OCI-M1 (cell line): ENCODE measurements around the gene CPXM2.

ENCODE experiments used
- DNase-seq: peaks from one replicate; lab custom pipeline; 2025; lab: John Stamatoyannopoulos, UW

Gene CPXM2

DNA sequence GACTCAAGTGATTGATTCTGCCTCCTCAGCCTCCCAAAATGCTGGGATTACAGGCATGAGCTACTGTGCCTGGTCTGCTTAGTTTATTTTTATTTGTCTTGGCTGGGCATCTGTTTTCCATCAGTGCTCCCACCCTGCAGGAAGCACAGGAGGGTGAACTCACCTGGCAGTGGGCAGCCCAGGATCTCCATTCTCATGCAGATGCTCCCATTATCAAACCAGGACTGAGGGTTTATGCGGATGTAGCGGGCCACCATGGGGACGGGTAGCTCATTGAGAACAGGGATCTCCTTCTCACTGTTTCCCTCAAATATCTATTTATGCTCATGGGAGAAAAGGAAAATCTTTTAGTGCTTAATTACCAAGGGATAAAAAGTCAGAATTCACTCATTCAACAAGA is 93.8 kb downstream of the CPXM2 start:
- no peak for DNase-seq

DNA sequence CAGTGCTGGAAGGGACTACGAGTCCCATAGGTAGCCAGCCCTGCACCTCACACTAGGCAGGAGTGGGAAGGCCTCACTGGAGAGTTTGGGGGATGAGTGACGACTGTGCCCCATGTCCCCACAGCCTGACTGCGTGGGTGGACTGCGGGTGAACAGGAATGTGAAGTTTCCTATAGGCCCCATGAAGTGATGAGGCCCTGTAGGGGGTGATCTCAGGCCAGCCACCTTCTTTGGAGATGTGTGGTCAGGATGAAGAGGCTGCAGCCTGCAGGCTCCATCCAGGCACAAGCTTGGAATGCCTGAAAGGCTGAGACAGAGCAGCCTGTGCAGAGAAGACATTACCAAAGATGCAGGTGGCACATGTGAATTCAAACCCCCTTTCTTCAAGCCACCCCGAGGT is 94.9 kb downstream of the CPXM2 start:
- DNase-seq = no peak

DNA sequence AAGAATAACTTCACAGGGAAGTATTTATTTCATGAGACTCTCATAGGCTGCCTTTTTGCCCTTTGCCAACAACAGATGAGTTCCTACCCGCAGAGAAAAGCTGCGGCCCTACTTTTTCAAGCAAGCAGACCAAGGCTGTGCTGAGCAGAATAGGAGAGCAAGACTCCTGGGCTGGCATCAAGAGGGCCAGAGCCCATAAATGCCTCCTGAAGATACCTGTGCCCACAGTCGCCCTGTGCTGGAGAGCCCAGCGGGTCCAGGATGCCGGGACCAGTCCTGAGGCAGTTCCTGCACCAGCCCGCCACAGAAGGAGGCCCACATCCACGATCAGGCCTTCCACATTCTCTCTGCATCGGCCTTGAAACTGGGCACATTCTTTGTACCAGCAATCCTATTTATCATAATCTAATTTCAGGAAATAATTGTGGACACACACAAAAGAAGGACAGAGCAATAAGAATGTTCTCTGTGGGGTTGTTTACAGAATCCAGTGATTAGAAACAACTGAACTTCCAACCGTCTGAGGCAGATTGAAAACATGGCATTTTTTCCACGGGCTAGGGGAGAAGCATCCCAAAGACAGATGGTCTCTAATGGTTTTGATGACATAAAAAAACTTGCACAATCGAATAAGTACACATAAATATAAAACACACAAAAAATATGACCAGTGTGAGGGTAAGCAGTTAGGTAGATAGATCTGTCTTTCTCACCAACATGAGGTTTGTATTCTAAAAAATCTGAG is 95.6 kb downstream of the CPXM2 start:
- no peak for DNase-seq

DNA sequence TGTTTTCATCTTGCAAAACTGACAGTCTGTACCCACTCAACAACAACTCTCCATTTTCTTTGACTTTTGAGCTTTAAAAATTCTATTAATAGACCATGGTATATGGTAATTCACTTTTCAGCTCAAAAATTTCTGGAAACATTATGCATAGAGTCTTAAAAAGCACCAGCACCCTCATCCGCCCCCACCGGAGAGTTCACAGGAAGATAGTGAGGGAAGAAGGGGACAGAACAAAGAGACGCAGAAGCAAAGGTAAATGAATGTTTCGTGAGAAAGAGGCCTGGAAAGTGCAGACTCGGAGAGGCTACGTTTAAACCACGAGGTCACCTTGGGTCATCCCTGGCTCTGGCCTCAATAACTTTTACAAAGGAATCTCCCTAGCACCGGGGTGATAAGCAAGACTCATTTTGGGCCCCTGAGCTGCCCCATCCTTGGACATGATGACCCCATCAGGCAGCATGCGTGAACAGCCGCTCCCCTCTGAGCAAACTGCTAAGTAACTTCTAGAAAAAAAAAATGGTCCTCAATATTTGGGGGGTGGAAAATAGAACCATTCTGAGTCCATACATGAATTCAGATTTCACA is 96.3 kb downstream of the CPXM2 start:
- DNase-seq = no peak

DNA sequence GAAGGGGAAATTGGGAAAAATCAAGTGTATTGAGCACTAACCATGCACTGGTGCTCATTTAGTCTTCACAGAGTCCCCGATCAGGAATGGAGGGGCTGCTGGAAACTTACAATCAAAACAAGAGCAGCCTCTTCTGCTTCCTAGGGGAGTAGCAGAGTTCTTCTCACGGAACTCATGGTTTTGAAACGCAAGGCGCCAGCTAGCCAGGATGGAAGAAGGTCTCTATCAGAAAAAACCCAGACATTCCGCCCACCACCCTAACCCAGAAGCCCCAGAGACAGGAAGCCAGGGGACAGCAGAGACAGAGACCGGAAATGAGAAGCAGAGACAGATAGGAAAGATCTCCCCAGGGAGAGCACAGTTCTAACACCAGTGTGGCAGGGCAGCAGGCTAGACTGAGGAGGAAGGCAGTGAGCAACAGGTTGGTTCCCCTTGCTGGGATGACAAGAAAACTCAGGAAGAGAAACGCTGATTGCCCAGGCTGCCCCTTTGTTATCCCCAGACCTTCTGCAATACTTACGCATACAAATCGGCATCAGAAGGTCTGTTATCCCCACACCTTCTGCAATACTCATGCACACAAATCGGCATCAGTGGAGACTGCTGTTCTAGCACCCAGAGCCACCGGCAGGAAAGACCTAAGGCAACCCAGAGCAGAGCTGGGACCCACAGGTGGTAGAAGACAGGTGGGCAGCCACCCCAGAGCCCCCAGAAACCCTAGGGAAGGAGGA is 99.2 kb downstream of the CPXM2 start:
- DNase-seq = no peak

DNA sequence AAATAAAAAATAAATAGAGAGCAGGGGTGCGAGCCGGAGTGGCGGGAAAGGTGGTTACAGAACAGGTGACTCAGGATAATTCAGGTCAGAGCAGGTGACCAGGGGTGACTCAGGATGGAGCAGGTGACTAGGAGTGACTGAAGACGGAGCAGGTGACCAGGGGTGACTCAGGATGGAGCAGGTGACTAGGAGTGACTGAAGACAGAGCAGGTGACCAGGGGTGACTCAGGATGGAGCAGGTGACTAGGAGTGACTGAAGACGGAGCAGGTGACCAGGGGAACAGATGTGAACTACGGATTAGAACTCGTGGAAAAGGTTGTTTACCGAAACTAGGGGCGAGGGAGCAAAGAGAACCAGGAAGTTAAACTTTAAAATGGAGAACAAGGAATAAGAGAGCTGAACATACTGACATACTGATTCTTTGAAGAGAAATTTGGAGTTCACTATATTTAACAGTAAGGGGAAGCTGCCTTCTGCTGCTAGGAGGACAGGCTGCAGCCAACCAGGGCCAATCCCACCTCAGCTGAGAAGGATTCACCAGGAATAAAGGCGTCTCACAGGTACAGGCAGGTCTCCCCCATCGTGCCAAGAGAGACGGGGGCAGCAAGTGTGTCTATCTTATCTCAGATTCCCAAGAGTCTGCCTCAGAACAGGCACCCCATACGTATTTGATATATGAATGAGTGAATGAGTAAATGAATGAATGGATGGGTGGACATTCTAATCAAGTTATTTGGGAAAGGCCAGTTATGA is 101.3 kb downstream of the CPXM2 start:
- DNase-seq = no peak

DNA sequence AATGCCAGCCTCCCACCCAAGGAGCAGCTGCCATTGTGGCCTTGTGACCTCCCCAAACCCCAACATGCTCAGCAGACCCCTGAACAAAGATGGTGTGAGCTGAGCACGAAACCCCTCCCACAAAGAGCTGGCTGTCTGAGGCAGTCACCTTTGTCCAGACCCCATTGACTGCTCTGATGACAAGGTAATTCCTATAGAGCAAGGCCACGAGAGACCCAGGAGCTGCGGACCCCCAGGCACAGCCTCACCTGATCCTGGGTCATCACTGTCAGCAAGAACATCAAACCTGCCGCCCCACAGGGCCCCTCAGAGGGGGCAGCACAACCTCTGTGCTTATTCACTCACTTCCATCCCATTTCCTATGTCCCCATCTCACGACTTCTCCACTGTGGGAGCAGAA is 102.6 kb downstream of the CPXM2 start:
- DNase-seq = no peak

DNA sequence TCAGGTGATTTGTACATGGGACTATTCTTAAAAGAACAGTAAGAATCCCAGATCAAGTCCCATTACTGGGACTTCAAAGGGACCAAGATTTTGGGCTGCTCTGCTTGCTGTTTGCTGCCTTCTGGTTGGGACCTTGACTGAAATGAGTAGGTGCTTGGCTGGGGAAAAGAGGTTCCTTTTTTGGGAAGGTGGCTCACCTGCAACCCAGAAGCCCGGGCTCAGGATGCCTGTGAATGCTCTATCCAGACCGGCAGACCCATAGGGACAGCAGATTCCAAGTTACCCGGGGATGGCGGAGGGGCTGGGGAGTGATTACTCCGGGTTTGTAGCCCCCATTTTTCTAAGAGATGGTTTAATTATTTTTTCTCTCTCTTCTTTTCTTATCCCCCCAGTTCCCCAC is 104.0 kb downstream of the CPXM2 start:
- DNase-seq = no peak

DNA sequence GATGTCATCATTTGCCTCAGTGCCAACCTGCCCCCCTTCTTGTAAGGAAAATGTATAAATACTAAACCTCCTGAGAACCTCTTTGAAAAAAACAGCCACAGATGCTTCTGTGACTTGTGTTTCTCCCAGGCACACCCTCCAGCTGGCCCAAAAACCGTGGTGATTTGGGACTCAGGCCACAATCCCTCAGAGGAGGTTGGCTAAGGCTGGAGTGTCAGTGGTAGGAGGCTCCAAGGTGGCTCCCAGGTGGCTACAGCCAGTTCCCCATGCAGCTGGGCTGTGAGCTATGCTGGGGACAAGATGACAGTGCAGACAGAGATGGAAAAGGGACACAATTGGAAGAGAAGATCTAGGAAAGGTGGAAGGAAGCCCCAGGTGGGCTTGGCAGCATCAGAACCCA is 104.7 kb downstream of the CPXM2 start:
- DNase-seq = no peak

DNA sequence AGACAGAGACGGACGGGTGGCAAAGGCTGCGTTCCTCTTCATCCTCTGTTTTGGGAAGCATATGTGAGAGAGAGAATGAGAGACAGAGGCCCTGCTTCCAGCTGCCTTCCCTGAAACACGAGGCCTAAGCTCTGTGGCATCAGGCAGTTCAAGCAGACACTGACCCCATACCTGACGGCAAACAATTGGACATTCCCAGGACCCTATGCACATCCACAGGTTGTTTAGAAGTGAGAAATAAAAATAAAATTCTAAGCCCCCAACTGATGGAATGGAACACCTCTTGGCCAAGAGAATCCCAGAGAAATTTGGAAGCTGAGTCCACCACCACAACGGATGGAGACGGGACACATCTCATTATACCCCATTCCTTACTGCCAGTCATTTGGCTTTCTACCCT is 105.3 kb downstream of the CPXM2 start:
- DNase-seq = no peak

DNA sequence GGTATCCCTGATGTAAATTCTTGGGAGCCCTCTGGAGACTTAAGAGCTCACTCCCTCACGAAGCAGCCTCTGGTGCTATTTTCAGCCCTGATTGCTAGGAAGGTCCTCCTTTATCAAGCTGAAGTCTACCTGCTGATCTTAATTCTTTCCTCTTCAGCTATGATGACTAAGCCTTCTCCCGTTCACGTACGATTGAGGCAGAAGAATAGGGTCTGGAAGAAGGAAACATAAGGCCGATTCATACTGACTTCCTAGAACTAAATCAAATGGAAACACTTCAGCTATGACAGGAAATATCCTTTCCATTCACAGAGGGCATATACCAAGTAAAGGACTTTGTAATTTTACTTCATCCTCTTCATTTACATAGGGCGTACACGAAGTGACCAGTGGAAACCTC is 107.0 kb downstream of the CPXM2 start:
- no peak for DNase-seq

DNA sequence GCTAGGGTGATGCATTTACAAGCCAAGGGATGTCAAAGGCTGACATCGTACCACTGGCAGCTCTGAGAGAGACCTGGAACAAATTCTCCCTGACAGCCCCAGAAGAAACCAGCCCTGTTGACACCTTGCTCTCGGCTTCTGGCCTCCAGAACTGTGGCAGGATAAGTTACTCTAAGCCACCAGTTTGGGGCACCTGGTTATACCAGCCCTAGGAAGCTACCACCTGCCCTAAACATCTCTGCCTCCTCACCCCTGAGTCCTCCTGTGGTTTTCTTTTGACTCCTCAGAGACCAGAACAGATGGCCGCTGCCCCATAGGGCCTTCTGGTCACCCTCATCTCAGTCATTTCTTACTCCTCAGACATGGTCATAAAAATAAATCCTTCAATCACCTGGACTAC is 107.4 kb downstream of the CPXM2 start:
- no peak for DNase-seq

DNA sequence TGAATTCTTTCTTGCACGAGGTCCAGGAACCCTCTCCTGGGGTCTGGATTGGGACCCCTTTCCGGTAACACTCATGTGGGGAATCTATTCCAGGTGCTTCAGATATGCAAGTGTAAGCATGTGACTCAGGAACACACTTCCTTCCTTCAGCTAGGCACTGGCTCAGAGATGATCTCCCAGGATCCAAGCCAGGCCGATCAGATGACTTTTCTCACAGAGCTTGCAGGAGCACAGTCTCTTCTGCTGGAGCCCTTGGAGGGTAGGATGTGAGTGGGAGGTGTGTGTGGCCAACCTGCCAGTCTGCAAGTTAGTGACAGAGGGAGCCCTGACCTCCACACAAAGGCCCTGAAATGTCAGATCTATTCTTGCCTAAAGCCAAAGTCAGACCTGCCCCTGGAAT is 108.3 kb downstream of the CPXM2 start:
- DNase-seq = no peak

DNA sequence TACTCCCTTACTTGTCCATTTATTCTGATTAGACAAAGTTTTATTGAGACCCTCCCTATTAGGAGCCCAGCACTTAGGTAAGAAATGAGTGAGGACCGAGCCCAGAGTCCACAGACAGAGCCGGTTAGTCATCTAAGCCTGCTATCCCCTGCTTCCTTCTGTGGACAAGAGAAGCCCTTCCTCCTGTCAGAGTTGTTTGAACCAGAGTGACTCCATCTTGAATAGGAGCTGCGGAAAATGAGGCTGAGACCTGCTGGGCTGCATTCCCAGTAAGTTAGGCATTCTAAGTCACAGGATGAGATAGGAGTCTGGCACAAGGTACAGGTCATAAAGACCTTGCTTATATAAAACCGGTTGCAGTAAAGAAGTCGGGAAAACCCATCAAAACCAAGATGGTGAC is 109.1 kb downstream of the CPXM2 start:
- DNase-seq = no peak

DNA sequence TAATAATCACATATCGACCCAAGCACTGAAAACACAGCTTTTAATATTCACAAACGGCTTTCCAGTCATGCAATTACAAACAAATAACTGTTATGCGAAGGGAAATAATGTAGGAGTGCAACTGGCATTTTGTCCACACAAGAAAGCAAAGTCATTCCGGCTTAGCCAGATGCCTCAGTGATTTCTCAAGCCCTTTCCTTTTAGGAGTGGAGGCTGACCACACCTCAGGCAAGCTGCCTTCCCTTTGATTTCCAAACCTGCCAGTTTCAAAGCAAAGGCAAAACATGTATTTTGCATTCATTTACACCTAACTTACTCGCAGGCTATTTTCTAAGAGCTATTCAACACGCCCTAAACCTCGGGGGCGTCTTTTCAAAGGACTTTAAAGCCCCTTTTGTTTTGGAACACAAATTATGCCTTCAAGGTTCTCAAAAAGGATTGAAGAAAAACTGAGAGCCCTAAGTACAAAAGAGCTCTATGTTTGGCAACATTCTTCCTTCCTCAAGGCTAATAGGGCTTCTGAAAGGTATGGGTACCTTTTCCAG is 109.6 kb downstream of the CPXM2 start:
- no peak for DNase-seq

DNA sequence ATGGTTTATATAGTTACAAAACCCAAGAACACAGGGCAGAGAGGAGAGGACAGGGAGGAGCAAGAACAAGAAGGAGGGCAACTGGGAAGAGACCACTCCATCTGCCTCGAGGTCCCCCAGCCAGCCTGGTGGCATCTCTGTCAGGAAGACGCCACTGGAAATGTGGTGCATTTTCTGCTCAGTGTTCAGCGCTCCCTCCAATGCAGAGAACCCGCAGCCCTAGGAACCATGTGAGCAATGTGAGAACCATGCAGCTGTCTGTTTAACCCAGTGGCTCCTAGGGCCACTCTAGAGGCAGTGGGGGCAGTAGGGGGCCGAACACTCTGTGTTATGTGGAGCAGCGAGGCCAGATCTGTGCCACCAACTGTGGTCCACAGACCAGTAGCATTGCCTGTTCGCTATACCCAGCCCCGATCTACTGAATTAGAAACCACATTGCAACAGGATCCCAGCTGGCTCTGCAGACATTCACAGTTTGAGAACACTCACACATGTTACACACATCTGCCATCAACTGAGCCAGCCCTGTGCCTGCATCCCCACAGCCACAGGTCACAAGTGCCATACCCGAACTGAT is 110.2 kb downstream of the CPXM2 start:
- DNase-seq = no peak

DNA sequence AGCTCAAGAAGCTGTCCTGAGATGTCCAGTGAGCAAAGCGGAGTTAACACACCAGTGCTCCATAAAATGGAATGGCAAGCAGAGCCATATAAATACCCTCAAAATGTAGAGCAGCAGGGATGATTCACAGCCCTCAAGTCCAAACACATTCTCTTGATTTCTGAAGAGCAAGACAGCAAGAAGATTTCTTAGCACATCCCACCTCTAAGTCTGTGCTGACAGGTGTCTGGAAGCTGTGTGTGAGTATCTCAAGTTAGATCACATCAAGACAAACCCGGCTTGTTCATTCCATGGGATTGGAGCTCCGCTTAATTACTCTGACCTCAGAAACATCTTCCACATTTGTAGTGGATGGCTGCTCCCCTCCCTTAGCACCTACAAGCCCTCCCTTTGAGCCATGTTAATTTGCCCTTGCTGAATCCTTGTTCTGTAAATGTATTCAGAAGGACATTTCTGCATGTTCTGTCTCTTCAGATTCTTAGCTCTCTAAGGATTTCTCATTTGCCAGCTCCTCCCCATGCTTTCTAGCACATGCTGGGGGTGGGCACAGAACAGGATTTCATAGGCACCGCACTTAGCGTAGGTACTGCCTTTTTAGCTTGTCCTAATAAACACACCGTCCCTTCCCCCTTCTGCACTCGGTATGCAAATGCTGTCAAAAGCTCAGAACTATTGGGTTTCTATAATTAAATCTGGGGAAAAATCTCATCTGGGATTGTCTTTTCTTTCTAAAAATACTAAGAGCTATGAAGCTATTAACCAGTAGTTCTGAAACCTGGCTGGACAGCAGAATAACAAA is 112.7 kb downstream of the CPXM2 start:
- DNase-seq = no peak

DNA sequence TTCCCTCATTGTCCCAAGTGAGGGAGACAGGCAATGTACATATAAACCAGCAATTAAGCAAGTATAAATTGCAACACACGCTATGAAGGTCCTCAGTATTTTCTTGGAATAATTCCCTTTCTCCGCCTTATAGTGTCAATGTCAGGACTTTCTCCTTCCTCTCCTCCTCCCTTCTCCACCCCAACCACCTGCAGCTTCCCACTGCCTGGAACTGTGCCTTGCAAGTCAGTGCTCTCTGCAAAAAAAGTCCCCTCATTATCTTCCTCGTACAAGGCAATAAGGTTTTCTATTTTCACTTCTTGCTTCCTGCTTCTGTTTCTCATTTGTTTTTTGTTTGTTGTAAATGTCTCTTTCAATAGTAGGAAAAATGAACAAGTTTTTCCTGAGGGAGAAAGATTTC is 113.7 kb downstream of the CPXM2 start:
- DNase-seq = no peak

DNA sequence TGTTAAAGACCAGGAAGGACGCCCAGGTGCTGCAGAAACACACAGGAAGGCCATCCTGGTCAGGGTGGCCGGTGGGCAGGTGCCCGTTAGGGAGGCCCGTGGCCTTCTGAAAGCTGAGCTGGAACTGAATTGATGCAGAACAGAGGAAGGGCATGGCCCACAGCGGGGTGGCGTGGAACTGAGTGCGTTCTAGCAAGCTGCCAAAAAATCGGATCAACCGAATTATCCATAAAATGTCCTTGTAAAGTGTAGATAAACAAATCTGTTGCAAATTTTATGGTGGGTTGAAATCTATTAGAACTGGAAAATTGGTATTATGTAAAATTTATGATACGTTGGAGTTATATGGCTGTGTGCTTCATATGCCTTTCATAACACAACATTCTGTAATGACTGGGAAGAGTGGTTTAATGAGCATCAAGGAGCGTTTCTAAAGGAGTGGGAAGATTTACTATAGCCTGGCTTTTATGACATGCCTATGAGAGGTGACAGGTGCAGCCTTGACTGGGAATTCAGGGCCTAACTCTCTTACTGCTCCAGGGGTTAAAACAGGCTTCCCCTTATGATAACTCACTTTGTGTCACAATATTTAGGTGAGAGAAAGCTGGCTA is 117.4 kb downstream of the CPXM2 start:
- DNase-seq = no peak

DNA sequence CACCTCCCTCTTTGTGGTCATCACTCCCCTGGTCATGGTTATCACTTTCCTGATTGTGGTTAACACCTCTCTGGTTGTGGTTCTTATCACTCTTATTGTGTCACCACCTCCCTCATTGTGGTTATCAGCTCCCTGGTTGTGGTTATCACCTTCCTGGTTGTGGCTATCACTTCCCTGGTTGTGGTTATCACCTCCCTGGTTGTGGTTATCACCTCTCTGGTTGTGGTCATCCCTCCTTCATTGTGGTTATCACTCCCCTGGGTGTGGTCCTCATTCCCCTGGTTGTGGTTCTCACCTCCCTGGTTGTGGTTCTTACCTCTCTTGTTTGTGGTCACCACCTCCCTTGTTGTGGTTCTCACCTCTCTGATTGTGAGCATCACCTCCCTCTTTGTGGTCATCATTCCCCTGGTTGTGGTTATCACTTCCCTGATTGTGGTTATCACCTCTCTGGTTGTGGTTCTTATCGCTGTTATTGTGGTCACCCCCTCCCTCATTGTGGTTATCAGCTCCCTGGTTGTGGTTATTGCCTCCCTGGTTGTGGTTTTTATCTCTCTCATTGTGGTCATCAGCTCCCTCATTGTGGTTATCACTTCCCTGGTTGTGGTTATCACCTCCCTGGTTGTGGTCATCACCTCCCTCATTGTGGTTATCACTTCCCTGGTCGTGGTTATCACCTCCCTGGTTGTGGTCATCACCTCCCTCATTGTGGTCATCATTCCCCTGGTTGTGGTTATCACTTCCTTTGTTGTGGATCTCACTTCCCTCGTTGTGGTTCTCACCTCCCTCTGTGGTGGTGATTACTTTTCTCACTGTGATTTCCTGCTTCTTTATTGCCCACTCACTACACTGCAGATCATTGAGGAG is 118.7 kb downstream of the CPXM2 start:
- peak; percentile 42 for DNase-seq
